Upper lobe of left lung (tissue), 6 donors: ENCODE measurements around the gene APAF1. TPM values are rescaled to one million over a fixed set of nuclear protein-coding genes. Genes with fewer than 3 reads are reported as not detected.

ENCODE experiments used
- ATAC-seq, 2 donors: fragments of 200-7000 bp; cut with Tn5 transposase; one replicate each; pipeline ENCODE4 v1.9.1; 2022; ENCODE audit warnings: mild to moderate bottlenecking in 2 of 2, moderate library complexity in 2 of 2; ENCODE audit not compliant: low FRiP score in 2 of 2
- DNase-seq, 2 donors: peaks; one replicate each; pipeline ENCODE4 v3.0.0-alpha.2; 2019 to 2020
- H3K27ac ChIP-seq, 4 donors: fragments of 200-600 bp; sonication (generic); one replicate each; pipeline ENCODE4 v1.5.1; 2016 to 2019
- H3K27me3 ChIP-seq, 4 donors: fragments of 200-600 bp; sonication (generic); one replicate each; pipeline ENCODE4 v1.5.1; 2017 to 2019
- H3K36me3 ChIP-seq, 4 donors: fragments of 200-600 bp; sonication (generic); one replicate each; pipeline ENCODE4 v1.5.1; 2016 to 2019
- H3K4me1 ChIP-seq, 4 donors: fragments of 200-600 bp; sonication (generic); one replicate each; pipeline ENCODE4 v1.5.1; 2018 to 2019
- H3K4me3 ChIP-seq, 4 donors: fragments of 200-600 bp; sonication (generic); one replicate each; pipeline ENCODE4 v1.5.1; 2017 to 2019; ENCODE audit warnings: mild to moderate bottlenecking in 2 of 4, moderate library complexity in 1 of 4
- H3K9me3 ChIP-seq, 4 donors: fragments of 200-600 bp; sonication (generic); one replicate each; pipeline ENCODE4 v1.5.1; 2018 to 2019
- EP300 ChIP-seq, 4 donors: sonication (generic); formaldehyde crosslinking; IDR thresholded peaks; one replicate each; pipeline ENCODE4 v1.5.1; 2017; ENCODE audit warnings: antibody characterized with exemption in 4 of 4, control low read depth in 2 of 4
- POLR2A ChIP-seq, 4 donors: fragments of 450-650 bp; IDR thresholded peaks; one replicate each; pipeline ENCODE4 v1.5.1; 2016 to 2017; ENCODE audit warnings: antibody characterized with exemption in 4 of 4, mild to moderate bottlenecking in 2 of 4
- POLR2AphosphoS5 ChIP-seq, 2 donors: sonication (generic); formaldehyde crosslinking; IDR thresholded peaks; one replicate each; pipeline ENCODE4 v1.5.1; 2017; ENCODE audit warnings: antibody characterized with exemption in 2 of 2
- WGBS, 2 donors: methylation state at CpG; one replicate each; pipeline ENCODE4 v1.1.5; 2017 to 2018; 5-methylcytosine and 5-hydroxymethylcytosine counted together
- total RNA-seq, 6 donors: library from RNA; depleted of rRNA in 4 of 6; stranded (reverse); fragments of >200 nt in 4 of 6; gene quantifications; one replicate each; pipeline versions ENCODE4 v1.1.0 to v1.2.1, GENCODE V29; 2016 to 2021
- TF ChIP-seq, protein P1 (sequence below), 6 experiments: fragments of 450-650 bp in 4 of 6; fragments of 200-600 bp in 2 of 6; sonication (generic) in 2 of 6; IDR thresholded peaks; one replicate each; pipeline ENCODE4 v1.5.1; 2016 to 2019; ENCODE audit warnings: antibody characterized with exemption in 6 of 6
- donor health status: DM: no; HTN: no; CAD: no; lungs with moderate emphysema.
- donor health status: DM: no; HTN: yes; CAD: no; lungs with severe emphysema.

Gene APAF1
- total RNA-seq, 6 donors from 2014 or later: 11.1 to 25.9 (median 17.7) TPM

DNA sequence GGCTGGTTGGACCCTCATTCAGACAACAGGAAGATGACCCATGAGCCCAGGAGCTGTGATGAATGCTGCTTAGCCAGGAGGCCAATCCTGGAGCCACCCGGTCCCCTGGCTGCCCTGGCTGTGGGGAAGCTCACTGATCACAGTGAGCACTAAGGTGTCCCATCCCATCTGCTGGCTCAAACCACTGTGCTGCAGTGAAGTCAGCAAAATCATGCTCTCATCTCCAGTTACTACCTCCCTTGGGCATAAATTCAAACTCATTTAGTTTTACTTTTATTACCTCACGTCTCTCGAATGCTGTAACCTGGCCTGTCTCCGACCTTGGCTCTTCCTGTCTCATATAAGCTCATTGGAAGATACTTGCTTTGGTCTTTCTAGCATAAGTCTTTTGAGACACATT lies 112.4 kb downstream of the APAF1 start:
- ATAC-seq (peak in 1 of 2 donors; percentile 79), DNase-seq (no peak)
- no peak overlapping the region for H3K27ac ChIP-seq
- no peaks in the 10 kb centered on the region for H3K27me3 ChIP-seq
- no peaks in the 10 kb centered on the region for H3K9me3 ChIP-seq
- no peak for TF ChIP-seq POLR2AphosphoS5 (IDR thresholded peaks at IDR 0.05)
- TF ChIP-seq EP300 (IDR thresholded peaks at IDR 0.05): no peak
- TF ChIP-seq, protein P1, sequence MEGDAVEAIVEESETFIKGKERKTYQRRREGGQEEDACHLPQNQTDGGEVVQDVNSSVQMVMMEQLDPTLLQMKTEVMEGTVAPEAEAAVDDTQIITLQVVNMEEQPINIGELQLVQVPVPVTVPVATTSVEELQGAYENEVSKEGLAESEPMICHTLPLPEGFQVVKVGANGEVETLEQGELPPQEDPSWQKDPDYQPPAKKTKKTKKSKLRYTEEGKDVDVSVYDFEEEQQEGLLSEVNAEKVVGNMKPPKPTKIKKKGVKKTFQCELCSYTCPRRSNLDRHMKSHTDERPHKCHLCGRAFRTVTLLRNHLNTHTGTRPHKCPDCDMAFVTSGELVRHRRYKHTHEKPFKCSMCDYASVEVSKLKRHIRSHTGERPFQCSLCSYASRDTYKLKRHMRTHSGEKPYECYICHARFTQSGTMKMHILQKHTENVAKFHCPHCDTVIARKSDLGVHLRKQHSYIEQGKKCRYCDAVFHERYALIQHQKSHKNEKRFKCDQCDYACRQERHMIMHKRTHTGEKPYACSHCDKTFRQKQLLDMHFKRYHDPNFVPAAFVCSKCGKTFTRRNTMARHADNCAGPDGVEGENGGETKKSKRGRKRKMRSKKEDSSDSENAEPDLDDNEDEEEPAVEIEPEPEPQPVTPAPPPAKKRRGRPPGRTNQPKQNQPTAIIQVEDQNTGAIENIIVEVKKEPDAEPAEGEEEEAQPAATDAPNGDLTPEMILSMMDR (IDR thresholded peaks at IDR 0.05): no peak
- TF ChIP-seq POLR2A (IDR thresholded peaks at IDR 0.05): no peak
- H3K36me3 ChIP-seq: no peaks in the 10 kb centered on the region
- WGBS, 2 donors: 56 to 93% methylated on average over 3 to 4 of the region's 4 CpGs
- H3K4me1 ChIP-seq: no peaks in the 10 kb centered on the region
- no peak overlapping the region for H3K4me3 ChIP-seq

DNA sequence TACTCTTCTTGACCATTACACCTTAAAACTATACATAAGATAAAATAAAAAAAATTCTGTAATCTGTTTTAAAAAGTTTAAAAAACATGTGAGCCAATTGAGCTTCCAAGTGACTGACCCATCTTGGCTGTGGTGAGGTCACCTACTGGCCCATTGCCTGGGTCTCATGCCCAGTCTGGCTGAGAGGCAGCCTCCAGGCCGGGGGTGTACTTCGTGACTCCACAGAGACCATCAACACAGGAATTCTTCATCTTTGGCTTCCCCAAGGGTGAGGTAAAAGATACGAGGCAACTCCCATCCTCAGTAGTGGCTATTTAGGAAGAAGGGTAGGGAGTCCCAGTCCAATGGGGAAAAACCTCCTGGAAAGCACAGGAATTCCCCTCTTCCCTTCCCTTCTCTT lies 113.2 kb downstream of the APAF1 start:
- no peaks in the 10 kb centered on the region for H3K4me1 ChIP-seq
- WGBS, 2 donors: 68 to 69% methylated on average over 3 of the region's 3 CpGs
- no peaks in the 10 kb centered on the region for H3K27me3 ChIP-seq
- no peak overlapping the region for H3K4me3 ChIP-seq
- no peaks in the 10 kb centered on the region for H3K9me3 ChIP-seq
- peak in 1 of 2 donors; percentile 75 for ATAC-seq
- no peaks in the 10 kb centered on the region for H3K36me3 ChIP-seq
- DNase-seq: no peak
- no peak for TF ChIP-seq EP300 (IDR thresholded peaks at IDR 0.05)
- TF ChIP-seq, protein P1 (IDR thresholded peaks at IDR 0.05): no peak
- TF ChIP-seq POLR2AphosphoS5 (IDR thresholded peaks at IDR 0.05): no peak
- no peak for TF ChIP-seq POLR2A (IDR thresholded peaks at IDR 0.05)
- no peak overlapping the region for H3K27ac ChIP-seq

DNA sequence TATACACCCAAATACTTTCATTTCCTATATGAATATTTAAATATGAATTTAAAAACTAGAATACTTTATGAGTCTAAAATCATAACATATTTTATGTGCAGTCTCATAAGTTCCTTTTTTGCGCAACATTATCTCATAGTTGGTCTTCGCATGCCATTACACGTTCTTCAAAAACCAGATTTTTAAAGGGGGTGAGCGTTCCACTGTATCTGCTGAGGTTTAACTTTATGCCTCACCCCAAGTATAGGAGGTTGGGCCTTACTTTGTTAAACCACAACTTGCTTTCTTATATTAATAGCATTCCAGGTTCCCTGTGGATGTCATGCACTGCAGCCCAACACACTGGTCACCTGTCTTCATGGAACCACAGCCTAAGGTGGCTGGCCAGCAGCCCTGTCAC lies 118.6 kb downstream of the APAF1 start:
- no peak for TF ChIP-seq POLR2AphosphoS5 (IDR thresholded peaks at IDR 0.05)
- no peak for TF ChIP-seq POLR2A (IDR thresholded peaks at IDR 0.05)
- no peak for TF ChIP-seq EP300 (IDR thresholded peaks at IDR 0.05)
- TF ChIP-seq, protein P1 (IDR thresholded peaks at IDR 0.05): no peak
- no peak overlapping the region for H3K27ac ChIP-seq
- ATAC-seq: no peak
- no peaks in the 10 kb centered on the region for H3K27me3 ChIP-seq
- no peaks in the 10 kb centered on the region for H3K4me1 ChIP-seq
- no peaks in the 10 kb centered on the region for H3K9me3 ChIP-seq
- H3K36me3 ChIP-seq: no peaks in the 10 kb centered on the region
- no peak for DNase-seq
- H3K4me3 ChIP-seq: no peak overlapping the region
- WGBS, 2 donors: 86 to 87% methylated on average over 4 of the region's 4 CpGs

DNA sequence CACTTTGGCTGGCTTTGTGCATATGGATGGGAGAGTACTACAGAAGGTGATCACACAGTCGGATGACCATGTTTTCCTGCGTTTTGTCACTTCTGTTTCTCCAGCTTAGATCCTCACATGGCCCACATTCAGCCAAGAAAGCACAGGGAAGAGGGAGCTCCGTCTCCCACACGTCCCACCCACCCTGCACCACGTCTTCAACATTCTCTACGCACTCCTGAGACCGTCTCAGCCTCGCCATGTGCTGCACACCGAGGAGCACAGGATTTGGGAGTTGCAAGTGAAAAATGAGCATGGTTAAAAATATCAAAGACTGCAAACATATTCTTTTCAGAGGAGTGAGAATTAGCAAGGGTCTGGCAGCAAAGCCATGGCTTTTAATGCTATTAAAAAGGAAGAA lies 122.2 kb downstream of the APAF1 start:
- no peak overlapping the region for H3K4me3 ChIP-seq
- H3K27me3 ChIP-seq: no peaks in the 10 kb centered on the region
- 87 to 91% methylated on average over 9 of the region's 9 CpGs for WGBS, 2 donors
- no peaks in the 10 kb centered on the region for H3K9me3 ChIP-seq
- no peaks in the 10 kb centered on the region for H3K4me1 ChIP-seq
- ATAC-seq: no peak
- H3K36me3 ChIP-seq: no peaks in the 10 kb centered on the region
- TF ChIP-seq, protein P1 (IDR thresholded peaks at IDR 0.05): no peak
- TF ChIP-seq EP300 (IDR thresholded peaks at IDR 0.05) (no peak), POLR2A (IDR thresholded peaks at IDR 0.05) (no peak), POLR2AphosphoS5 (IDR thresholded peaks at IDR 0.05) (no peak)
- H3K27ac ChIP-seq: no peak overlapping the region
- no peak for DNase-seq

DNA sequence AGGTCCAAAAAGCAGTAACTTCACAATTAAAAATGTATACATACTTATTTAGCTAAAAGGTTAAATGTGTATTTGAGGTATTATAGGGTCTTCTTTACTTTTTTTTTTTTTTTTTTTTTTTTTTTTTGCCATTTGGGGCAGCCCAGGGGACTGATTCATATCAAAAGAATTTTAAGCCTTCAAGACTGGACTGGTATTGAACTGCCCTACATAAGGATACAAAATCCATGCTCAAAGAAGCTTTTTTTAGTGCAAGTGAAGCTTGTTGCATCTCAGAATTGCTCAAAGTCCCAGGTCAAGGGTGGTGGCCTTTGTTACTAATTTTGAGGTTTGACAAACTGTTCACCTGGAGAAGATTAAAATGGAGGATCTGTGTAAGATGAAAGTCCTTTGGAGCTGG lies 124.0 kb downstream of the APAF1 start:
- Histone ChIP-seq H3K27ac (no peak overlapping the region), H3K36me3 (no peaks in the 10 kb centered on the region), H3K27me3 (no peaks in the 10 kb centered on the region), H3K4me3 (no peak overlapping the region), H3K4me1 (no peaks in the 10 kb centered on the region), H3K9me3 (no peaks in the 10 kb centered on the region)
- ATAC-seq (no peak), DNase-seq (no peak)
- no peak for TF ChIP-seq POLR2AphosphoS5 (IDR thresholded peaks at IDR 0.05)
- TF ChIP-seq EP300 (IDR thresholded peaks at IDR 0.05): no peak
- TF ChIP-seq, protein P1 (IDR thresholded peaks at IDR 0.05): no peak
- no peak for TF ChIP-seq POLR2A (IDR thresholded peaks at IDR 0.05)
